K562 (cell line): Measurements from ENCODE around the gene TXNRD3. TPM values are rescaled to one million over a fixed set of nuclear protein-coding genes. Genes with fewer than 3 reads are reported as not detected.

ENCODE experiments used
- ATAC-seq: fragments of 200-7000 bp; cut with Tn5 transposase; 3 replicates; pipeline ENCODE4 v1.9.1; 2020; ENCODE audit warnings: moderate library complexity
- BruUV-seq: library from RNA; stranded (reverse); fragments of 400-500 nt; replicated peaks from 2 replicates; lab custom pipeline; 2021; lab: Mats Ljungman, UMichigan
- CTCF ChIA-PET: fragments of 300-600 bp; formaldehyde crosslinking; extraction: SDS; loops from one replicate; lab custom pipeline; 2021; ENCODE audit warnings: low intra/inter-chr PET ratio; lab: Yijun Ruan, JAX
- POLR2A ChIA-PET: fragments of 300-600, 350-650 bp; sonication (Branson Sonifier 250); formaldehyde crosslinking; extraction: SDS; loops from one replicate; lab custom pipeline; 2021; ENCODE audit warnings: antibody characterized with exemption, inconsistent platforms; lab: Yijun Ruan, JAX
- DNase-seq, 4 experiments: peaks; one replicate each; pipeline versions ENCODE4 v3.0.0 to v3.0.0-alpha.2; 2011 to 2018; ENCODE audit warnings: low spot score in 3 of 4, mixed read lengths in 3 of 4; ENCODE audit errors: extremely low read depth in 1 of 4
- FAIRE-seq: peaks from 2 replicates; lab custom pipeline; 2011; peaks lifted over from hg19 to GRCh38; lab: Jason Lieb, UNC
- H2AFZ ChIP-seq: 2 replicates; pipeline ENCODE4 v1.6.0; 2011; ENCODE audit warnings: low read depth, low read length, control low read depth, inconsistent platforms
- H3K27ac ChIP-seq: fragments of 200-600 bp; 3 replicates; pipeline ENCODE4 v1.8.0; 2011; ENCODE audit warnings: low read depth, mild to moderate bottlenecking, control low read depth, inconsistent platforms, low read length, moderate library complexity, mixed read lengths; ENCODE audit errors: extremely low read depth
- H3K27me3 ChIP-seq, 2 experiments: fragments of 300-600 bp in 1 of 2; 2 replicates in 1 of 2; 3 replicates in 1 of 2; pipeline versions ENCODE4 v1.6.0 to v1.8.0; 2011; ENCODE audit warnings: inconsistent platforms in 2 of 2, low read length in 2 of 2, mild to moderate bottlenecking in 1 of 2, mixed read lengths in 1 of 2, moderate library complexity in 1 of 2; ENCODE audit not compliant: control insufficient read depth in 2 of 2, insufficient read depth in 2 of 2
- H3K36me3 ChIP-seq: fragments of 300-600 bp; 3 replicates; pipeline ENCODE4 v1.8.0; 2011; ENCODE audit warnings: mild to moderate bottlenecking, low read length, inconsistent platforms; ENCODE audit not compliant: control insufficient read depth, insufficient read depth
- H3K4me1 ChIP-seq, 2 experiments: fragments of 200-600 bp in 1 of 2; replicated peaks in 1 of 2; 2 replicates in 1 of 2; 3 replicates in 1 of 2; pipeline versions ENCODE4 v1.5.1 to v1.8.0; 2011; ENCODE audit warnings: inconsistent platforms in 2 of 2, low read length in 2 of 2, mild to moderate bottlenecking in 1 of 2, mixed read lengths in 1 of 2, moderate library complexity in 1 of 2; ENCODE audit not compliant: control insufficient read depth in 2 of 2, insufficient read depth in 2 of 2
- H3K4me2 ChIP-seq: 2 replicates; pipeline ENCODE4 v1.6.1; 2011; ENCODE audit warnings: low read length, control low read depth, inconsistent platforms, mixed read lengths; ENCODE audit not compliant: insufficient read depth
- H3K4me3 ChIP-seq: fragments of 200-600 bp; sonication (generic), shearing (Covaris generic); 2 replicates; pipeline ENCODE4 v1.5.1; 2016; ENCODE audit warnings: control low read depth, inconsistent platforms
- H3K79me2 ChIP-seq: fragments of 200-600 bp; 3 replicates; pipeline ENCODE4 v1.8.0; 2011; ENCODE audit warnings: low read length, inconsistent platforms; ENCODE audit not compliant: control insufficient read depth, insufficient read depth
- H3K9ac ChIP-seq, 2 experiments: 2 replicates each; pipeline versions ENCODE4 v1.6.0 to v1.6.1; 2011; ENCODE audit warnings: low read depth in 2 of 2, low read length in 2 of 2, control low read depth in 1 of 2, inconsistent platforms in 1 of 2, mild to moderate bottlenecking in 1 of 2, mixed read lengths in 1 of 2; ENCODE audit not compliant: insufficient read depth in 1 of 2
- H3K9me1 ChIP-seq: one replicate; pipeline ENCODE4 v1.6.0; 2011; ENCODE audit warnings: inconsistent platforms, mild to moderate bottlenecking, low read length, moderate library complexity; ENCODE audit not compliant: control insufficient read depth, insufficient read depth
- H3K9me3 ChIP-seq: replicated peaks from 2 replicates; pipeline ENCODE4 v1.5.1; 2011; ENCODE audit warnings: low read depth, low read length, inconsistent platforms; ENCODE audit not compliant: control insufficient read depth, insufficient read depth
- H4K20me1 ChIP-seq: replicated peaks from 2 replicates; pipeline ENCODE4 v1.6.1; 2011; ENCODE audit warnings: low read length, inconsistent platforms, mixed read lengths; ENCODE audit not compliant: control insufficient read depth, insufficient read depth
- ATF1 ChIP-seq, 2 experiments: fragments of 450-650 bp in 1 of 2; IDR thresholded peaks; 2 replicates each; pipeline ENCODE4 v1.6.1; 2016; ENCODE audit warnings: missing compliant biosample characterization in 1 of 2, missing genetic modification characterization in 1 of 2
- CBX3 ChIP-seq, 2 experiments: IDR thresholded peaks; 1 replicate in 1 of 2; 2 replicates in 1 of 2; pipeline ENCODE4 v1.6.1; 2012; ENCODE audit warnings: inconsistent platforms in 2 of 2, low read length in 2 of 2, borderline replicate concordance in 1 of 2, control low read depth in 1 of 2
- CCAR2 ChIP-seq: fragments of 200-400 bp; formaldehyde crosslinking; IDR thresholded peaks from 2 replicates; pipeline ENCODE4 v1.6.1; 2017; ENCODE audit warnings: mild to moderate bottlenecking, low read depth, low read length
- CXXC5 ChIP-seq: fragments of 250-450 bp; sonication (Bioruptor Pico); IDR thresholded peaks from 2 replicates; pipeline ENCODE4 v1.8.0; 2022; ENCODE audit warnings: inconsistent platforms, mild to moderate bottlenecking, moderate library complexity
- KLF16 ChIP-seq: IDR thresholded peaks from 2 replicates; pipeline ENCODE4 v1.6.1; 2016; ENCODE audit warnings: antibody characterized with exemption
- ZNF184 ChIP-seq: sonication (generic); formaldehyde crosslinking; IDR thresholded peaks from 2 replicates; pipeline ENCODE4 v1.5.0; 2020; ENCODE audit warnings: missing genetic modification reagents
- ZNF699 ChIP-seq: fragments of 250-450 bp; sonication (Bioruptor Pico); IDR thresholded peaks from 2 replicates; pipeline ENCODE4 v1.8.0; 2021; ENCODE audit warnings: mild to moderate bottlenecking, moderate library complexity; ENCODE audit not compliant: insufficient replicate concordance
- WGBS: fragments of 100-300 bp; shearing (Covaris generic); methylation state at CpG from one replicate; pipeline ENCODE4 v1.1.6; 2016; ENCODE audit warnings: low coverage, mixed read lengths; ENCODE audit not compliant: insufficient coverage; ENCODE audit errors: missing lambda C conversion rate; 5-methylcytosine and 5-hydroxymethylcytosine counted together
- in situ Hi-C: fragments of 300-500 bp; cut with MboI; formaldehyde crosslinking; loops from 4 replicates; pipeline ENCODE4 v1.15.0; 2018; ENCODE audit warnings: inconsistent platforms, mixed read lengths
- intact Hi-C: fragments of 100-400 bp; cut with micrococcal nuclease; formaldehyde crosslinking; loops from 2 replicates; pipeline ENCODE4 v1.14.2; 2022
- polyA plus RNA-seq, 8 experiments: library from polyadenylated mRNA; depleted of rRNA in 4 of 8; stranded (reverse) in 5 of 8; unstranded in 3 of 8; fragments of >200 nt; fragmentation: Nextera tagmentation in 2 of 8; fragmentation: Illumina TruSeq in 1 of 8; extraction: Ambion mirVana in 2 of 8; extraction: Trizol in 1 of 8; gene quantifications; 2 replicates each; pipeline versions ENCODE4 v1.2.1 to v1.2.3, GENCODE V29; 2011 to 2014; ENCODE audit warnings: inconsistent platforms in 1 of 8, missing spikeins in 1 of 8
- total RNA-seq, 7 experiments: library from RNA; depleted of rRNA in 6 of 7; stranded (reverse); fragments of >200 nt in 6 of 7; fragmentation: Illumina TruSeq in 2 of 7; extraction: Trizol in 2 of 7; gene quantifications; 2 replicates each; pipeline versions ENCODE4 v1.2.1 to v1.2.3, GENCODE V29; 2011 to 2021; ENCODE audit warnings: low replicate concordance in 1 of 7
- TF ChIP-seq, protein P1 (sequence below), 2 experiments: fragments of 450-650 bp; conservative IDR thresholded peaks; 2 replicates each; pipeline ENCODE4 v1.6.1; 2017; ENCODE audit warnings: mild to moderate bottlenecking in 2 of 2, moderate library complexity in 2 of 2
- TF ChIP-seq, protein P2 (sequence below), 2 experiments: fragments of 450-650 bp in 1 of 2; sonication (generic) in 1 of 2; formaldehyde crosslinking in 1 of 2; IDR thresholded peaks in 1 of 2; conservative IDR thresholded peaks in 1 of 2; 2 replicates each; pipeline versions ENCODE4 v1.6.1 to v1.8.1; 2016 to 2023; ENCODE audit warnings: mild to moderate bottlenecking in 2 of 2, moderate library complexity in 2 of 2, inconsistent platforms in 1 of 2, missing genetic modification reagents in 1 of 2
- TF ChIP-seq, protein P3 (sequence below): sonication (generic); formaldehyde crosslinking; IDR thresholded peaks from 2 replicates; pipeline ENCODE4 v1.8.1; 2022; ENCODE audit warnings: missing genetic modification reagents
- TF ChIP-seq, protein P4 (sequence below): sonication (generic); formaldehyde crosslinking; IDR thresholded peaks from 2 replicates; pipeline ENCODE4 v1.8.1; 2023; ENCODE audit warnings: mild to moderate bottlenecking, missing genetic modification reagents
- TF ChIP-seq, protein P5 (sequence below): fragments of 250-450 bp; sonication (Bioruptor Pico); IDR thresholded peaks from 2 replicates; pipeline ENCODE4 v1.5.0; 2021; ENCODE audit warnings: mild to moderate bottlenecking, borderline replicate concordance

Gene TXNRD3
- total and polyA plus RNA-seq, 9 of the 15 experiments (the other 6 are each of a cell fraction or from before 2014, with no cell fraction given), result 0.96 to 2.3 (median 1.7) TPM

DNA sequence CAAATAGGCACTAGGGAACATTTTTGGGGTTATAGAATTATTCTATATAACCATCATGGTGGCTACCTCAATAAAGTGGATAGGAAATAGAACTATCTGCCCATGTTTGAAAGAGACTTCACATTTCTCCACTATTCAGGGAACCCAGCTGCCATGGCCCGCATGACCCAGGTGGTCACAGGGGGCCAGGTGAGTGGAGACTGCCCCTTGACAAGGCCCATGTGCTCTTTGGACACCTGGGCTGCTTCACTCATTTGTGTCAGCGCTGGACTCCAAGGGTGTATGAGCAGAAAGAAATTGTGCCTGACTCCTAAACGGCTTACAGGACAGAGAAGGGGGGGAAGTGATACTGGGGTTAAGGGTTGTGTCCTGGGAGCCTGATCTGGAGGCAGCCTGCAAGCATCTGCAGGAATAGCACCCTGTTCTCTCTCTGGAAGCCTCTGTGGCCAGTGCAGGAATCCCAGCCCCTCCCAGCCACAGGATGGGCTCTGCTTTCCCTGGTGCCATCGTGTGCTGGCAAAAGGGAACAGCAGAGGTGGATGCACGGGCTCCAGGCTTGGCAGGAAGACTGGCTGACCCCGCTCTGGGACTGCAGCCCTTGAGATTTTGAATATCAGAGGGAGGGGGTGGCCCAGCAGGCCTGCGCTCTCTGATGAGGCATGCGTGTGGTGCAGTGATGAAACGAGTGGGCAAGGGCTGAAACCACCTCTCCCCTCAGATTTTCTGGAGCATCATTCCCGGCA, 87.1 kb downstream of the TXNRD3 start:
- Histone ChIP-seq H3K36me3 (no peaks in the 10 kb centered on the region), H3K9me1 (no peaks in the 10 kb centered on the region), H3K4me3 (no peak overlapping the region), H3K4me2 (no peak overlapping the region), H3K9me3 (no peaks in the 10 kb centered on the region), H3K27ac (no peak overlapping the region), H3K79me2 (no peaks in the 10 kb centered on the region), H4K20me1 (no peaks in the 10 kb centered on the region), H3K4me1 (no peaks in the 10 kb centered on the region), H3K9ac (no peak overlapping the region), H3K27me3 (peaks cover 0 to 16% of the 10 kb centered on the region in 2 experiments; a peak in 1 of 5 replicates), H2AFZ (no peak overlapping the region)
- ATAC-seq (no peak), DNase-seq (no peak), FAIRE-seq (no peak)
- CTCF ChIA-PET, result no interaction called here
- 8% methylated on average over 7 of the region's 10 CpGs for WGBS
- intact Hi-C loops, result no loop called here
- POLR2A ChIA-PET, result no interaction called here
- in situ Hi-C loops, result no loop called here
- no TSS peak for BruUV-seq
- TF ChIP-seq ATF1 (CRISPR knock-in tag; IDR thresholded peaks at IDR 0.05) (no peak), ATF1 (tag; IDR thresholded peaks at IDR 0.05) (no peak), KLF16 (no peak), ZNF699 (no peak), CCAR2 (no peak), CXXC5 (no peak), CBX3 (IDR thresholded peaks at IDR 0.05; ENCODE audit: borderline replicate concordance in 1 of 2, low read length in 2 of 2) (no peak), ZNF184 (CRISPR knock-in tag) (no peak)
- TF ChIP-seq, protein P1, sequence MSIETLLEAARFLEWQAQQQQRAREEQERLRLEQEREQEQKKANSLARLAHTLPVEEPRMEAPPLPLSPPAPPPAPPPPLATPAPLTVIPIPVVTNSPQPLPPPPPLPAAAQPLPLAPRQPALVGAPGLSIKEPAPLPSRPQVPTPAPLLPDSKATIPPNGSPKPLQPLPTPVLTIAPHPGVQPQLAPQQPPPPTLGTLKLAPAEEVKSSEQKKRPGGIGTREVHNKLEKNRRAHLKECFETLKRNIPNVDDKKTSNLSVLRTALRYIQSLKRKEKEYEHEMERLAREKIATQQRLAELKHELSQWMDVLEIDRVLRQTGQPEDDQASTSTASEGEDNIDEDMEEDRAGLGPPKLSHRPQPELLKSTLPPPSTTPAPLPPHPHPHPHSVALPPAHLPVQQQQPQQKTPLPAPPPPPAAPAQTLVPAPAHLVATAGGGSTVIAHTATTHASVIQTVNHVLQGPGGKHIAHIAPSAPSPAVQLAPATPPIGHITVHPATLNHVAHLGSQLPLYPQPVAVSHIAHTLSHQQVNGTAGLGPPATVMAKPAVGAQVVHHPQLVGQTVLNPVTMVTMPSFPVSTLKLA (conservative IDR thresholded peaks at IDR 0.05), result no peak
- TF ChIP-seq, protein P2, sequence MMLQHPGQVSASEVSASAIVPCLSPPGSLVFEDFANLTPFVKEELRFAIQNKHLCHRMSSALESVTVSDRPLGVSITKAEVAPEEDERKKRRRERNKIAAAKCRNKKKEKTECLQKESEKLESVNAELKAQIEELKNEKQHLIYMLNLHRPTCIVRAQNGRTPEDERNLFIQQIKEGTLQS (IDR thresholded peaks at IDR 0.05), result no peak
- TF ChIP-seq, protein P2 (CRISPR knock-in tag; conservative IDR thresholded peaks at IDR 0.05), result no peak
- TF ChIP-seq, protein P3, sequence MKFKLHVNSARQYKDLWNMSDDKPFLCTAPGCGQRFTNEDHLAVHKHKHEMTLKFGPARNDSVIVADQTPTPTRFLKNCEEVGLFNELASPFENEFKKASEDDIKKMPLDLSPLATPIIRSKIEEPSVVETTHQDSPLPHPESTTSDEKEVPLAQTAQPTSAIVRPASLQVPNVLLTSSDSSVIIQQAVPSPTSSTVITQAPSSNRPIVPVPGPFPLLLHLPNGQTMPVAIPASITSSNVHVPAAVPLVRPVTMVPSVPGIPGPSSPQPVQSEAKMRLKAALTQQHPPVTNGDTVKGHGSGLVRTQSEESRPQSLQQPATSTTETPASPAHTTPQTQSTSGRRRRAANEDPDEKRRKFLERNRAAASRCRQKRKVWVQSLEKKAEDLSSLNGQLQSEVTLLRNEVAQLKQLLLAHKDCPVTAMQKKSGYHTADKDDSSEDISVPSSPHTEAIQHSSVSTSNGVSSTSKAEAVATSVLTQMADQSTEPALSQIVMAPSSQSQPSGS, result no peak
- TF ChIP-seq, protein P4, sequence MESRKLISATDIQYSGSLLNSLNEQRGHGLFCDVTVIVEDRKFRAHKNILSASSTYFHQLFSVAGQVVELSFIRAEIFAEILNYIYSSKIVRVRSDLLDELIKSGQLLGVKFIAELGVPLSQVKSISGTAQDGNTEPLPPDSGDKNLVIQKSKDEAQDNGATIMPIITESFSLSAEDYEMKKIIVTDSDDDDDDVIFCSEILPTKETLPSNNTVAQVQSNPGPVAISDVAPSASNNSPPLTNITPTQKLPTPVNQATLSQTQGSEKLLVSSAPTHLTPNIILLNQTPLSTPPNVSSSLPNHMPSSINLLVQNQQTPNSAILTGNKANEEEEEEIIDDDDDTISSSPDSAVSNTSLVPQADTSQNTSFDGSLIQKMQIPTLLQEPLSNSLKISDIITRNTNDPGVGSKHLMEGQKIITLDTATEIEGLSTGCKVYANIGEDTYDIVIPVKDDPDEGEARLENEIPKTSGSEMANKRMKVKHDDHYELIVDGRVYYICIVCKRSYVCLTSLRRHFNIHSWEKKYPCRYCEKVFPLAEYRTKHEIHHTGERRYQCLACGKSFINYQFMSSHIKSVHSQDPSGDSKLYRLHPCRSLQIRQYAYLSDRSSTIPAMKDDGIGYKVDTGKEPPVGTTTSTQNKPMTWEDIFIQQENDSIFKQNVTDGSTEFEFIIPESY (CRISPR knock-in tag), result no peak
- TF ChIP-seq, protein P5, sequence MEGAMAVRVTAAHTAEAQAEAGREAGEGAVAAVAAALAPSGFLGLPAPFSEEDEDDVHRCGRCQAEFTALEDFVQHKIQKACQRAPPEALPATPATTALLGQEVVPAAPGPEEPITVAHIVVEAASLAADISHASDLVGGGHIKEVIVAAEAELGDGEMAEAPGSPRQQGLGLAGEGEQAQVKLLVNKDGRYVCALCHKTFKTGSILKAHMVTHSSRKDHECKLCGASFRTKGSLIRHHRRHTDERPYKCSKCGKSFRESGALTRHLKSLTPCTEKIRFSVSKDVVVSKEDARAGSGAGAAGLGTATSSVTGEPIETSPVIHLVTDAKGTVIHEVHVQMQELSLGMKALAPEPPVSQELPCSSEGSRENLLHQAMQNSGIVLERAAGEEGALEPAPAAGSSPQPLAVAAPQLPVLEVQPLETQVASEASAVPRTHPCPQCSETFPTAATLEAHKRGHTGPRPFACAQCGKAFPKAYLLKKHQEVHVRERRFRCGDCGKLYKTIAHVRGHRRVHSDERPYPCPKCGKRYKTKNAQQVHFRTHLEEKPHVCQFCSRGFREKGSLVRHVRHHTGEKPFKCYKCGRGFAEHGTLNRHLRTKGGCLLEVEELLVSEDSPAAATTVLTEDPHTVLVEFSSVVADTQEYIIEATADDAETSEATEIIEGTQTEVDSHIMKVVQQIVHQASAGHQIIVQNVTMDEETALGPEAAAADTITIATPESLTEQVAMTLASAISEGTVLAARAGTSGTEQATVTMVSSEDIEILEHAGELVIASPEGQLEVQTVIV, result no peak
